Activated CD4-positive, alpha-beta T cell treated with anti-CD3 and anti-CD28 coated beads for 24 hours (primary cell): Measurements from ENCODE around the gene C4A.

ENCODE experiments used
- DNase-seq, 2 donors: peaks; one replicate each; pipeline ENCODE4 v3.0.0-alpha.2; 2020; ENCODE audit warnings: low read depth in 2 of 2

Gene C4A

DNA sequence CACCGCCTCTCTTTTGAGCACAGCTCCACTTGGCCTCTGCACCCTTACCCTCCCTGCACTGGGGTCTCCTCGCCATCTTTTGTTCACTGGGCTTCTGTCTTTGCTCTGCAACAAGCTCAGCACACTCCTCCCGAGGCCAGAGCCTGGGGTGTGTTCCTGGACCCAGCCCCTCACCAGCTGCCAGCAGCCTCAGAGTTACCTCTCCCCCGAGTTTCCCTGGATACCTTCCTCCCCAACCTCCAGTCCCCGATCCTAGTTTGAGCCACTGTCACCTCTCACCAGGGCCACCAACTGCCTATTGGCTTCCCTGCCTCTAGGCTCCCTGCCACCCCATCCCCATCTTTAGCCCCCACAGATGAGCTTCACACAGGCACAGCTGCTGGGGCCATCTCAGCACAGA is 68.7 kb downstream of the C4A start:
- DNase-seq: no peak
